Measurements from ENCODE around the gene VPS37C. TPM values are rescaled to one million over a fixed set of nuclear protein-coding genes. Genes with fewer than 3 reads are reported as not detected.
A peak's percentile ranks its signal among the peaks of the same experiment; 100 is the strongest.

VPS37C gene
- total and polyA plus RNA-seq, 9 of the 15 experiments (the other 6 are each of a cell fraction or from before 2014, with no cell fraction given), result 0.62 to 29.8 (median 11.5) TPM

DNA sequence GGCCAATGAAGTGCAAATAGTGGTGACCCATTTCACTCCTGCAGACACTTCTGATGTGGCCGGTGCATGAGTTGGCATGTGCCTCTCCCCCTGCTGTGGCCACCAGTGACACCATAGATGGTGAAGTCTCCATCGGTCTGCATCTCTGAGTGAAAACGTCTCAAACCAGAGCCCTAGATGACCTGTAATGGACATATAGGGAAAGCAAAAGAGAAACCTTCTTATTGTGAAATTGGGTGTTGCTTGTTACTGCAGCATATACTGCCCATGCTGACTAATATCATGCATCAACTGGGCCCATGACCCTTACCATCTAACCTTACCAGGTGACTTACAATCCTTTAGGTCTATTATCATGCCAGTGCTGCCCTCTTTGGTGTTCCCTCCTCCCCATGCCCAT is 11.7 kb upstream of the VPS37C start:
- Histone ChIP-seq H3K4me1 (replicated peaks in 1 of 2; ENCODE audit: control insufficient read depth in 2 of 2, insufficient read depth in 2 of 2, low read length in 2 of 2) (no peaks in the 10 kb centered on the region; a peak in 1 of 5 replicates), H3K4me2 (ENCODE audit: insufficient read depth, low read length) (no peak overlapping the region; the same call in 1 of the 2 replicates), H2AFZ (ENCODE audit: low read depth, low read length) (no peak overlapping the region), H3K9me3 (replicated peaks; ENCODE audit: control insufficient read depth, insufficient read depth, low read depth, low read length) (peaks cover 5% of the 10 kb centered on the region; the same call in 1 of the 2 replicates), H3K27me3 (ENCODE audit: control insufficient read depth in 2 of 2, insufficient read depth in 2 of 2, low read length in 2 of 2) (peaks cover 26 to 42% of the 10 kb centered on the region in 2 experiments), H3K9me1 (ENCODE audit: control insufficient read depth, insufficient read depth, low read length) (no peaks in the 10 kb centered on the region), H3K9ac (ENCODE audit: insufficient read depth in 1 of 2, low read depth in 2 of 2, low read length in 2 of 2) (no peak overlapping the region), H3K36me3 (ENCODE audit: control insufficient read depth, insufficient read depth, low read length) (no peaks in the 10 kb centered on the region), H4K20me1 (replicated peaks; ENCODE audit: control insufficient read depth, insufficient read depth, low read length) (no peaks in the 10 kb centered on the region), H3K27ac (ENCODE audit: extremely low read depth, low read depth, low read length) (no peak overlapping the region), H3K4me3 (no peak overlapping the region), H3K79me2 (ENCODE audit: control insufficient read depth, insufficient read depth, low read length) (no peaks in the 10 kb centered on the region)
- POLR2A ChIA-PET, result no interaction called here
- intact Hi-C loops (cut with micrococcal nuclease) (loop anchor here (1.0 kb wide), 3 partner anchors 44 to 342 kb away; no protein-coding TSS in a partner anchor), in situ Hi-C loops (cut with MboI) (no loop called here)
- FAIRE-seq, result no peak
- BruUV-seq (replicated peaks), result no TSS peak
- DNase-seq (ENCODE audit: extremely low read depth in 1 of 4, low spot score in 3 of 4), result no peak
- CTCF ChIA-PET (ENCODE audit: low intra/inter-chr PET ratio), result interaction anchor here (0.5 to 1.9 kb wide), 4 partner anchors 43 to 397 kb away, joined by 3 to 17 read pairs (median 6); no protein-coding TSS in a partner anchor
- ATAC-seq, result no peak
- 15% methylated on average over 3 of the region's 3 CpGs for WGBS (ENCODE audit: insufficient coverage, low coverage, missing lambda C conversion rate)
- TF ChIP-seq RAD51 (IDR thresholded peaks at IDR 0.05; ENCODE audit: borderline replicate concordance, low read depth) (no peak), ZBTB43 (CRISPR knock-in tag; IDR thresholded peaks at IDR 0.05) (no peak), HDAC1 (IDR thresholded peaks at IDR 0.05) (no peak), ZNF431 (CRISPR knock-in tag; IDR thresholded peaks at IDR 0.05) (no peak), XRCC4 (IDR thresholded peaks at IDR 0.05; ENCODE audit: extremely low read depth, insufficient read depth, insufficient read length) (no peak), ZNF764 (CRISPR knock-in tag; IDR thresholded peaks at IDR 0.05; ENCODE audit: low read depth) (no peak), ATF6 (CRISPR knock-in tag; IDR thresholded peaks at IDR 0.05) (no peak), CEBPB (tag; IDR thresholded peaks at IDR 0.05) (peak; percentile 39; the same call in 1 of the 2 replicates), TRIM24 (IDR thresholded peaks at IDR 0.05) (peak; percentile 26 to 56; a peak in 3 of 4 replicates), ZNF436 (CRISPR knock-in tag; IDR thresholded peaks at IDR 0.05) (no peak), PKNOX1 (IDR thresholded peaks at IDR 0.05) (no peak), MEF2D (tag; conservative IDR thresholded peaks at IDR 0.05; ENCODE audit: low read depth) (no peak), RBM15 (IDR thresholded peaks at IDR 0.05; ENCODE audit: insufficient read depth, low read length) (no peak)
- TF ChIP-seq, protein P1, sequence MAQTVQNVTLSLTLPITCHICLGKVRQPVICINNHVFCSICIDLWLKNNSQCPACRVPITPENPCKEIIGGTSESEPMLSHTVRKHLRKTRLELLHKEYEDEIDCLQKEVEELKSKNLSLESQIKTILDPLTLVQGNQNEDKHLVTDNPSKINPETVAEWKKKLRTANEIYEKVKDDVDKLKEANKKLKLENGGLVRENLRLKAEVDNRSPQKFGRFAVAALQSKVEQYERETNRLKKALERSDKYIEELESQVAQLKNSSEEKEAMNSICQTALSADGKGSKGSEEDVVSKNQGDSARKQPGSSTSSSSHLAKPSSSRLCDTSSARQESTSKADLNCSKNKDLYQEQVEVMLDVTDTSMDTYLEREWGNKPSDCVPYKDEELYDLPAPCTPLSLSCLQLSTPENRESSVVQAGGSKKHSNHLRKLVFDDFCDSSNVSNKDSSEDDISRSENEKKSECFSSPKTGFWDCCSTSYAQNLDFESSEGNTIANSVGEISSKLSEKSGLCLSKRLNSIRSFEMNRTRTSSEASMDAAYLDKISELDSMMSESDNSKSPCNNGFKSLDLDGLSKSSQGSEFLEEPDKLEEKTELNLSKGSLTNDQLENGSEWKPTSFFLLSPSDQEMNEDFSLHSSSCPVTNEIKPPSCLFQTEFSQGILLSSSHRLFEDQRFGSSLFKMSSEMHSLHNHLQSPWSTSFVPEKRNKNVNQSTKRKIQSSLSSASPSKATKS (CRISPR knock-in tag; IDR thresholded peaks at IDR 0.05), result no peak
- TF ChIP-seq, protein P2, sequence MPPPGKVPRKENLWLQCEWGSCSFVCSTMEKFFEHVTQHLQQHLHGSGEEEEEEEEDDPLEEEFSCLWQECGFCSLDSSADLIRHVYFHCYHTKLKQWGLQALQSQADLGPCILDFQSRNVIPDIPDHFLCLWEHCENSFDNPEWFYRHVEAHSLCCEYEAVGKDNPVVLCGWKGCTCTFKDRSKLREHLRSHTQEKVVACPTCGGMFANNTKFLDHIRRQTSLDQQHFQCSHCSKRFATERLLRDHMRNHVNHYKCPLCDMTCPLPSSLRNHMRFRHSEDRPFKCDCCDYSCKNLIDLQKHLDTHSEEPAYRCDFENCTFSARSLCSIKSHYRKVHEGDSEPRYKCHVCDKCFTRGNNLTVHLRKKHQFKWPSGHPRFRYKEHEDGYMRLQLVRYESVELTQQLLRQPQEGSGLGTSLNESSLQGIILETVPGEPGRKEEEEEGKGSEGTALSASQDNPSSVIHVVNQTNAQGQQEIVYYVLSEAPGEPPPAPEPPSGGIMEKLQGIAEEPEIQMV (tag; conservative IDR thresholded peaks at IDR 0.05; ENCODE audit: low read depth), result no peak
